NCI-H128 (cell line): ENCODE results near the gene DUSP16.

Experiments
- DNase-seq: peaks from one replicate; lab custom pipeline; 2025; ENCODE audit not compliant: unreplicated experiment; lab: John Stamatoyannopoulos, UW

DUSP16 gene

GRCh38 chr12:12501121-12501520, 61.5 kb downstream of the DUSP16 start:
- no peak for DNase-seq

- DNase-seq, result no peak
Observed at GRCh38 chr12:12499909-12500604, 62.6 kb downstream of the DUSP16 start.

- DNase-seq, result no peak
Observed at GRCh38 chr12:12498210-12498609, 64.5 kb downstream of the DUSP16 start.

GRCh38 chr12:12495536-12495935, 67.1 kb downstream of the DUSP16 start:
- no peak for DNase-seq

GRCh38 chr12:12492547-12492946, 70.1 kb downstream of the DUSP16 start:
- no peak for DNase-seq

- no peak for DNase-seq
Observed at GRCh38 chr12:12491606-12492005, 71.1 kb downstream of the DUSP16 start.

- DNase-seq, result no peak
Observed at GRCh38 chr12:12488823-12489550, 73.7 kb downstream of the DUSP16 start.

GRCh38 chr12:12488296-12488695, 74.4 kb downstream of the DUSP16 start:
- no peak for DNase-seq

GRCh38 chr12:12487490-12487889, 75.2 kb downstream of the DUSP16 start:
- no peak for DNase-seq

GRCh38 chr12:12486661-12487240, 75.9 kb downstream of the DUSP16 start:
- no peak for DNase-seq

GRCh38 chr12:12483438-12483837, 79.2 kb downstream of the DUSP16 start:
- DNase-seq, result no peak

- DNase-seq, result no peak
Observed at GRCh38 chr12:12482959-12483358, 79.7 kb downstream of the DUSP16 start.

- DNase-seq, result no peak
Observed at GRCh38 chr12:12482150-12482761, 80.4 kb downstream of the DUSP16 start.

GRCh38 chr12:12481631-12482030, 81.0 kb downstream of the DUSP16 start:
- no peak for DNase-seq

- DNase-seq, result no peak
Observed at GRCh38 chr12:12480074-12480473, 82.6 kb downstream of the DUSP16 start.

GRCh38 chr12:12477532-12477890, 85.2 kb downstream of the DUSP16 start:
- DNase-seq, result no peak

- DNase-seq, result no peak
Observed at GRCh38 chr12:12476857-12477531, 85.7 kb downstream of the DUSP16 start.

- DNase-seq, result no peak
Observed at GRCh38 chr12:12474931-12475795, 87.5 kb downstream of the DUSP16 start.

GRCh38 chr12:12474471-12474928, 88.2 kb downstream of the DUSP16 start:
- no peak for DNase-seq

GRCh38 chr12:12473223-12473622, 89.4 kb downstream of the DUSP16 start:
- DNase-seq, result no peak
